Measurements from ENCODE around the gene MICALL1. TPM values are rescaled to one million over a fixed set of nuclear protein-coding genes. Genes with fewer than 3 reads are reported as not detected.

Gene MICALL1
- total RNA-seq, 1 experiment from 2014 or later: 47.2 TPM

DNA sequence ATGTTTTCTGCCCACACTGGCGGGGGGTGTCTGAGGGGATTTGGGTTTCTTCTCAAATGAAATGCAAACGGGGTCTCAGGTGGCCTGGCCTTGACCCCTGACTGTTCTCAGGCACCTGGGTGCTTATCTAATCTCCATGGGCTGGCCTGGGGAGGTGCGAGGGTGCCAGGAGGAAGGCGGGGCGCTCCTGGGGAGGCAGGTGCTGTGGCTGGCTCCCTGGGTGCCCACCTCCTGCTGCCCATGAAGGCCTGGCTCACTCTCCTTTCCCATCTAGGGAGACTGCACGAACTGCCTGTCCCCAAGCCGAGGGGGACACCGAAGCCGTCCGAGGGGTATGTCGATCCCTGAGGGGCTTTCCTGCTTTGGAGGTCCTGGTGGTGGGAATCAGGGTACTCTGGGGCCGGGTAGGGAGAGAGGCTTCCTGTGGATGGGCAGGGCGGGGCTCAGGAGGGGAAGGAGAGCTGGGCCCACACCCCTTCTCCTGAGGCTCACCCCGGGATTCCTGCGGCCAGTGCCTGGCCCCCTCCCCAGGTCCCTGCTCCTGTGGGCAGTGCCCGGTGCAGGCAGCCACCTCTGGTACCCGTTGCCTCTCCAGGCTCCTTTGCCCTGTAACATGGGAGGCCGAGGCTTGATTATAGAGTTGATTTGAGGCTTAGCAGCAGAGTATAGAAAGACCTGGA, 18.4 kb downstream of the MICALL1 start:
- H3K36me3 Mint-ChIP-seq: peaks cover 13% of the 10 kb centered on the region
- ATAC-seq (no peak), DNase-seq (ENCODE audit: low spot score) (no peak)
- no peak overlapping the region for H3K27ac Mint-ChIP-seq
- CTCF ChIA-PET: interaction anchor here (1.4 to 2.4 kb wide), 2 partner anchors 10 to 107 kb away, joined by 4 to 9 read pairs; no protein-coding TSS in a partner anchor
- H3K27me3 Mint-ChIP-seq (ENCODE audit: low read depth): no peaks in the 10 kb centered on the region; the same call in 1 of the 2 replicates
- H3K4me3 Mint-ChIP-seq: no peak overlapping the region
- no peaks in the 10 kb centered on the region for H3K9me3 Mint-ChIP-seq
- POLR2A ChIA-PET: no interaction called here
- H3K4me1 Mint-ChIP-seq: no peaks in the 10 kb centered on the region
- TF ChIP-seq IRF1 (CRISPR knock-in tag; IDR thresholded peaks at IDR 0.05) (no peak), GRHL2 (CRISPR knock-in tag; IDR thresholded peaks at IDR 0.05; ENCODE audit: insufficient replicate concordance, severe bottlenecking) (no peak), CREM (CRISPR knock-in tag; IDR thresholded peaks at IDR 0.05) (no peak), FOXJ3 (CRISPR knock-in tag; IDR thresholded peaks at IDR 0.05; ENCODE audit: borderline replicate concordance) (no peak), EMX1 (CRISPR knock-in tag; IDR thresholded peaks at IDR 0.05) (no peak), PREB (CRISPR knock-in tag; IDR thresholded peaks at IDR 0.05; ENCODE audit: borderline replicate concordance) (no peak)
- TF ChIP-seq, protein P1, sequence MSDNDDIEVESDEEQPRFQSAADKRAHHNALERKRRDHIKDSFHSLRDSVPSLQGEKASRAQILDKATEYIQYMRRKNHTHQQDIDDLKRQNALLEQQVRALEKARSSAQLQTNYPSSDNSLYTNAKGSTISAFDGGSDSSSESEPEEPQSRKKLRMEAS (CRISPR knock-in tag; IDR thresholded peaks at IDR 0.05): no peak
- TF ChIP-seq, protein P2, sequence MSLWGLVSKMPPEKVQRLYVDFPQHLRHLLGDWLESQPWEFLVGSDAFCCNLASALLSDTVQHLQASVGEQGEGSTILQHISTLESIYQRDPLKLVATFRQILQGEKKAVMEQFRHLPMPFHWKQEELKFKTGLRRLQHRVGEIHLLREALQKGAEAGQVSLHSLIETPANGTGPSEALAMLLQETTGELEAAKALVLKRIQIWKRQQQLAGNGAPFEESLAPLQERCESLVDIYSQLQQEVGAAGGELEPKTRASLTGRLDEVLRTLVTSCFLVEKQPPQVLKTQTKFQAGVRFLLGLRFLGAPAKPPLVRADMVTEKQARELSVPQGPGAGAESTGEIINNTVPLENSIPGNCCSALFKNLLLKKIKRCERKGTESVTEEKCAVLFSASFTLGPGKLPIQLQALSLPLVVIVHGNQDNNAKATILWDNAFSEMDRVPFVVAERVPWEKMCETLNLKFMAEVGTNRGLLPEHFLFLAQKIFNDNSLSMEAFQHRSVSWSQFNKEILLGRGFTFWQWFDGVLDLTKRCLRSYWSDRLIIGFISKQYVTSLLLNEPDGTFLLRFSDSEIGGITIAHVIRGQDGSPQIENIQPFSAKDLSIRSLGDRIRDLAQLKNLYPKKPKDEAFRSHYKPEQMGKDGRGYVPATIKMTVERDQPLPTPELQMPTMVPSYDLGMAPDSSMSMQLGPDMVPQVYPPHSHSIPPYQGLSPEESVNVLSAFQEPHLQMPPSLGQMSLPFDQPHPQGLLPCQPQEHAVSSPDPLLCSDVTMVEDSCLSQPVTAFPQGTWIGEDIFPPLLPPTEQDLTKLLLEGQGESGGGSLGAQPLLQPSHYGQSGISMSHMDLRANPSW (CRISPR knock-in tag; conservative IDR thresholded peaks at IDR 0.05; ENCODE audit: low read depth): no peak

DNA sequence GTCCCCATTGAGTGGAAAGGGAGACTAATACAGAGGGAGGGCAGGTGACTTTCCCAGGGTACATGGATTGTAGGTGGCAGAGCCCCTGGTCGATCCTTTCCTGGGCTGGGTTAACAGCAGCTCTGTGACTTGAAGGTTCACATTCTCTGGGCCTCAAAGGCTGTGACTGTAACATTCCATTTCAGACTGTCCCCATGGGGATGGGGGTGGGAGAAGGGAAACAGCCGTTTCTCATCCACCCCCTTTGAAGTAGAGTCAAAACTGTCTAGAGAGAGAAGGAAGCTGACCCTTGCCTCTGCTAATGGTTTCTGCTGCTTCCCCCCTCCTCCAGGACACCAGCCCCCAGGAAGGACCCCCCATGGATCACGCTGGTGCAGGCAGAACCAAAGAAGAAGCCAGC, 19.2 kb downstream of the MICALL1 start:
- no peak for DNase-seq (ENCODE audit: low spot score)
- H3K27me3 Mint-ChIP-seq (ENCODE audit: low read depth): no peaks in the 10 kb centered on the region; the same call in 1 of the 2 replicates
- H3K4me3 Mint-ChIP-seq: no peak overlapping the region
- ChIA-PET CTCF (interaction anchor here (1.4 to 2.4 kb wide), 2 partner anchors 9 to 108 kb away, joined by 4 to 9 read pairs; no protein-coding TSS in a partner anchor), POLR2A (no interaction called here)
- H3K9me3 Mint-ChIP-seq: no peaks in the 10 kb centered on the region
- ATAC-seq: no peak
- H3K4me1 Mint-ChIP-seq: no peaks in the 10 kb centered on the region
- TF ChIP-seq ZNF423 (CRISPR knock-in tag; IDR thresholded peaks at IDR 0.05) (no peak), IRF1 (CRISPR knock-in tag; IDR thresholded peaks at IDR 0.05) (no peak), E2F5 (CRISPR knock-in tag; IDR thresholded peaks at IDR 0.05) (no peak), NFE2L1 (CRISPR knock-in tag; IDR thresholded peaks at IDR 0.05) (no peak), GRHL2 (CRISPR knock-in tag; IDR thresholded peaks at IDR 0.05; ENCODE audit: insufficient replicate concordance, severe bottlenecking) (no peak), RORB (CRISPR knock-in tag; IDR thresholded peaks at IDR 0.05) (no peak), FOXK1 (CRISPR knock-in tag; IDR thresholded peaks at IDR 0.05) (no peak)
- TF ChIP-seq, protein P3, sequence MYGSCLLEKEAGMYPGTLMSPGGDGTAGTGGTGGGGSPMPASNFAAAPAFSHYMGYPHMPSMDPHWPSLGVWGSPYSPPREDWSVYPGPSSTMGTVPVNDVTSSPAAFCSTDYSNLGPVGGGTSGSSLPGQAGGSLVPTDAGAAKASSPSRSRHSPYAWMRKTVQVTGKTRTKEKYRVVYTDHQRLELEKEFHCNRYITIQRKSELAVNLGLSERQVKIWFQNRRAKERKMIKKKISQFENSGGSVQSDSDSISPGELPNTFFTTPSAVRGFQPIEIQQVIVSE (CRISPR knock-in tag; IDR thresholded peaks at IDR 0.05; ENCODE audit: borderline replicate concordance): no peak
- no peak overlapping the region for H3K27ac Mint-ChIP-seq
- H3K36me3 Mint-ChIP-seq: peaks cover 9% of the 10 kb centered on the region

Measured in WTC11 (cell line).